GM12873 (cell line): ENCODE results near the gene METRN.

Experiments
- TF ChIP-seq, protein P1 (sequence below): IDR thresholded peaks from 2 replicates; pipeline ENCODE4 v1.5.1; 2012; ENCODE audit warnings: low read depth, mild to moderate bottlenecking, moderate library complexity, low read length, control low read depth; ENCODE audit not compliant: insufficient read depth; ENCODE audit errors: missing control alignments

Gene METRN

DNA sequence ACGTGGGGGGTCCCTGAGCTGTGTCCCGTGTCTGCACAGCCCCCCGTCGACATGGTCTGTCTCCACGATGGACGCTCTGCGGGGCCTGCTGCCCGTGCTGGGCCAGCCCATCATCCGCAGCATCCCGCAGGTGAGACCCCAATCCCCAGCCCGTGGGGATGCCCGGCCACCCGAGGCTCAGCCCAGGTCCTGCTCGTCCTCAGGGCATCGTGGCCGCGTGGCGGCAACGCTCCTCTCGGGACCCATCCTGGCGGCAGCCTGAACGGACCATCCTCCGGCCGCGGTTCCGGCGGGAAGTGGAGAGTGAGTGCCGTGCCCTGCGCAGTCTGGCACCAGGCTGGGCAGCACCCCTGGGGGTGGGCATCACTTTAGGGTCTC is 50.6 kb downstream of the METRN start:
- TF ChIP-seq, protein P1, sequence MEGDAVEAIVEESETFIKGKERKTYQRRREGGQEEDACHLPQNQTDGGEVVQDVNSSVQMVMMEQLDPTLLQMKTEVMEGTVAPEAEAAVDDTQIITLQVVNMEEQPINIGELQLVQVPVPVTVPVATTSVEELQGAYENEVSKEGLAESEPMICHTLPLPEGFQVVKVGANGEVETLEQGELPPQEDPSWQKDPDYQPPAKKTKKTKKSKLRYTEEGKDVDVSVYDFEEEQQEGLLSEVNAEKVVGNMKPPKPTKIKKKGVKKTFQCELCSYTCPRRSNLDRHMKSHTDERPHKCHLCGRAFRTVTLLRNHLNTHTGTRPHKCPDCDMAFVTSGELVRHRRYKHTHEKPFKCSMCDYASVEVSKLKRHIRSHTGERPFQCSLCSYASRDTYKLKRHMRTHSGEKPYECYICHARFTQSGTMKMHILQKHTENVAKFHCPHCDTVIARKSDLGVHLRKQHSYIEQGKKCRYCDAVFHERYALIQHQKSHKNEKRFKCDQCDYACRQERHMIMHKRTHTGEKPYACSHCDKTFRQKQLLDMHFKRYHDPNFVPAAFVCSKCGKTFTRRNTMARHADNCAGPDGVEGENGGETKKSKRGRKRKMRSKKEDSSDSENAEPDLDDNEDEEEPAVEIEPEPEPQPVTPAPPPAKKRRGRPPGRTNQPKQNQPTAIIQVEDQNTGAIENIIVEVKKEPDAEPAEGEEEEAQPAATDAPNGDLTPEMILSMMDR = no peak

- TF ChIP-seq, protein P1 = no peak
Observed at GRCh38 chr16:766008-766819, 51.3 kb downstream of the METRN start.

DNA sequence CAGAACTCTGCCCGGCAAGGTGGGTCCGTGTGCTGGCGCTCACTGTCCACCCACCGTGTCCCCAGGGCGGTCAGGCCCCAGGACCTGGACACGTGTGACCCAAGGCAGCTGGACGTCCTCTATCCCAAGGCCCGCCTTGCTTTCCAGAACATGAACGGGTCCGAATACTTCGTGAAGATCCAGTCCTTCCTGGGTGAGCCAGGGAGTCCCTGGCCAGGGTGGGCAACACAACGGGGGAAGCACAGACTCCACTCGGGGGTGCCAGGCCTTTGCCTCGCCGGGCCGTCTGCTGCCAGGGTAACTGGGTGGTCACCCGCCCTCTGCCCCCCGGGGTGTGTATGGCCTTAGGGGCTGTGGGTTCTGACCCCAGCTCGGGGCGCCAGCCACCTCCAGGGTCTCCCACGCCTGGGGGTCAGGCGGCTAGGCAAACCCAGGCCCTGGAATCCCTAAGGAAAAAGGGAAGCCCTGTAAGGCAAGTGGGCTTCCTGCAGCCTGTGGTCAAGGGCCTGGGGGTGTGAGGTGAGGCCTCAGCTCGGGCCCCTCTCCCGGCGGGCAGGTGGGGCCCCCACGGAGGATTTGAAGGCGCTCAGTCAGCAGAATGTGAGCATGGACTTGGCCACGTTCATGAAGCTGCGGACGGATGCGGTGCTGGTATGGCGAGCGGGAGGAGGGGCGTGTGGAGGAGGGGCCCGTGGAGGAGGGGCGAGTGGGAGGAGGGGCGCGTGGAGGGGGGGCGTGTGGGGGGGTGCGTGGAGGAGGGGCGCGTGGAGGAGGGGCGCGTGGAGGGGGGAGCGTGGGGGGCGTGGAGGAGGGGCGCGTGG is 52.1 kb downstream of the METRN start:
- TF ChIP-seq, protein P1 = no peak

- TF ChIP-seq, protein P1 = no peak
Observed at GRCh38 chr16:767743-768235, 52.9 kb downstream of the METRN start.

DNA sequence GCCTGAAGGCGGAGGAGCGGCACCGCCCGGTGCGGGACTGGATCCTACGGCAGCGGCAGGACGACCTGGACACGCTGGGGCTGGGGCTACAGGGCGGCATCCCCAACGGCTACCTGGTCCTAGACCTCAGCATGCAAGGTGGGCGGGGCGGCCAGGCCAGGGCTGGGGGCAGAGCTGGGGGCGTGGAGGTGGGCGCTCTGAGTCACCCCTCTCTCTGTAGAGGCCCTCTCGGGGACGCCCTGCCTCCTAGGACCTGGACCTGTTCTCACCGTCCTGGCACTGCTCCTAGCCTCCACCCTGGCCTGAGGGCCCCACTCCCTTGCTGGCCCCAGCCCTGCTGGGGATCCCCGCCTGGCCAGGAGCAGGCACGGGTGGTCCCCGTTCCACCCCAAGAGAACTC is 53.5 kb downstream of the METRN start:
- TF ChIP-seq, protein P1 = no peak
